K562 (cell line): ENCODE results near the gene CEP68. TPM values are rescaled to one million over a fixed set of nuclear protein-coding genes. Genes with fewer than 3 reads are reported as not detected.

Experiments used
- ATAC-seq: fragments of 200-7000 bp; cut with Tn5 transposase; 3 replicates; pipeline ENCODE4 v1.9.1; 2020; ENCODE audit warnings: moderate library complexity
- BruUV-seq: library from RNA; stranded (reverse); fragments of 400-500 nt; replicated peaks from 2 replicates; lab custom pipeline; 2021; lab: Mats Ljungman, UMichigan
- CTCF ChIA-PET: fragments of 300-600 bp; formaldehyde crosslinking; extraction: SDS; loops from one replicate; lab custom pipeline; 2021; ENCODE audit warnings: low intra/inter-chr PET ratio; lab: Yijun Ruan, JAX
- POLR2A ChIA-PET: fragments of 300-600, 350-650 bp; sonication (Branson Sonifier 250); formaldehyde crosslinking; extraction: SDS; loops from one replicate; lab custom pipeline; 2021; ENCODE audit warnings: antibody characterized with exemption, inconsistent platforms; lab: Yijun Ruan, JAX
- DNase-seq, 4 experiments: peaks; one replicate each; pipeline versions ENCODE4 v3.0.0 to v3.0.0-alpha.2; 2011 to 2018; ENCODE audit warnings: low spot score in 3 of 4, mixed read lengths in 3 of 4; ENCODE audit errors: extremely low read depth in 1 of 4
- FAIRE-seq: peaks from 2 replicates; lab custom pipeline; 2011; peaks lifted over from hg19 to GRCh38; lab: Jason Lieb, UNC
- H2AFZ ChIP-seq: 2 replicates; pipeline ENCODE4 v1.6.0; 2011; ENCODE audit warnings: low read depth, low read length, control low read depth, inconsistent platforms
- H3K27ac ChIP-seq: fragments of 200-600 bp; 3 replicates; pipeline ENCODE4 v1.8.0; 2011; ENCODE audit warnings: low read depth, mild to moderate bottlenecking, control low read depth, inconsistent platforms, low read length, moderate library complexity, mixed read lengths; ENCODE audit errors: extremely low read depth
- H3K27me3 ChIP-seq, 2 experiments: fragments of 300-600 bp in 1 of 2; 2 replicates in 1 of 2; 3 replicates in 1 of 2; pipeline versions ENCODE4 v1.6.0 to v1.8.0; 2011; ENCODE audit warnings: inconsistent platforms in 2 of 2, low read length in 2 of 2, mild to moderate bottlenecking in 1 of 2, mixed read lengths in 1 of 2, moderate library complexity in 1 of 2; ENCODE audit not compliant: control insufficient read depth in 2 of 2, insufficient read depth in 2 of 2
- H3K36me3 ChIP-seq: fragments of 300-600 bp; 3 replicates; pipeline ENCODE4 v1.8.0; 2011; ENCODE audit warnings: mild to moderate bottlenecking, low read length, inconsistent platforms; ENCODE audit not compliant: control insufficient read depth, insufficient read depth
- H3K4me1 ChIP-seq, 2 experiments: fragments of 200-600 bp in 1 of 2; replicated peaks in 1 of 2; 2 replicates in 1 of 2; 3 replicates in 1 of 2; pipeline versions ENCODE4 v1.5.1 to v1.8.0; 2011; ENCODE audit warnings: inconsistent platforms in 2 of 2, low read length in 2 of 2, mild to moderate bottlenecking in 1 of 2, mixed read lengths in 1 of 2, moderate library complexity in 1 of 2; ENCODE audit not compliant: control insufficient read depth in 2 of 2, insufficient read depth in 2 of 2
- H3K4me2 ChIP-seq: 2 replicates; pipeline ENCODE4 v1.6.1; 2011; ENCODE audit warnings: low read length, control low read depth, inconsistent platforms, mixed read lengths; ENCODE audit not compliant: insufficient read depth
- H3K4me3 ChIP-seq: fragments of 200-600 bp; sonication (generic), shearing (Covaris generic); 2 replicates; pipeline ENCODE4 v1.5.1; 2016; ENCODE audit warnings: control low read depth, inconsistent platforms
- H3K79me2 ChIP-seq: fragments of 200-600 bp; 3 replicates; pipeline ENCODE4 v1.8.0; 2011; ENCODE audit warnings: low read length, inconsistent platforms; ENCODE audit not compliant: control insufficient read depth, insufficient read depth
- H3K9ac ChIP-seq, 2 experiments: 2 replicates each; pipeline versions ENCODE4 v1.6.0 to v1.6.1; 2011; ENCODE audit warnings: low read depth in 2 of 2, low read length in 2 of 2, control low read depth in 1 of 2, inconsistent platforms in 1 of 2, mild to moderate bottlenecking in 1 of 2, mixed read lengths in 1 of 2; ENCODE audit not compliant: insufficient read depth in 1 of 2
- H3K9me1 ChIP-seq: one replicate; pipeline ENCODE4 v1.6.0; 2011; ENCODE audit warnings: inconsistent platforms, mild to moderate bottlenecking, low read length, moderate library complexity; ENCODE audit not compliant: control insufficient read depth, insufficient read depth
- H3K9me3 ChIP-seq: replicated peaks from 2 replicates; pipeline ENCODE4 v1.5.1; 2011; ENCODE audit warnings: low read depth, low read length, inconsistent platforms; ENCODE audit not compliant: control insufficient read depth, insufficient read depth
- H4K20me1 ChIP-seq: replicated peaks from 2 replicates; pipeline ENCODE4 v1.6.1; 2011; ENCODE audit warnings: low read length, inconsistent platforms, mixed read lengths; ENCODE audit not compliant: control insufficient read depth, insufficient read depth
- ARID1B ChIP-seq: fragments of 450-650 bp; IDR thresholded peaks from 2 replicates; pipeline ENCODE4 v1.6.1; 2016; ENCODE audit warnings: antibody characterized with exemption, mild to moderate bottlenecking, inconsistent platforms
- C11orf30 ChIP-seq: fragments of 450-650 bp; IDR thresholded peaks from 2 replicates; pipeline ENCODE4 v1.6.1; 2016; ENCODE audit warnings: low read depth, mild to moderate bottlenecking
- E2F5 ChIP-seq: sonication (generic); formaldehyde crosslinking; IDR thresholded peaks from 2 replicates; pipeline ENCODE4 v1.8.0; 2022; ENCODE audit warnings: mild to moderate bottlenecking, missing genetic modification reagents
- ETS1 ChIP-seq: conservative IDR thresholded peaks from 2 replicates; pipeline ENCODE4 v1.6.1; 2011; ENCODE audit warnings: low read depth, mild to moderate bottlenecking, low read length; ENCODE audit not compliant: control insufficient read depth
- ETV5 ChIP-seq: sonication (generic); formaldehyde crosslinking; IDR thresholded peaks from 2 replicates; pipeline ENCODE4 v1.4.0; 2020; ENCODE audit warnings: low read depth, mild to moderate bottlenecking, missing genetic modification reagents
- FOXK2 ChIP-seq, 2 experiments: fragments of 450-650 bp; IDR thresholded peaks in 1 of 2; conservative IDR thresholded peaks in 1 of 2; 2 replicates each; pipeline ENCODE4 v1.6.1; 2016; ENCODE audit warnings: low read depth in 2 of 2, mild to moderate bottlenecking in 1 of 2
- GATA2 ChIP-seq: sonication (generic); formaldehyde crosslinking; IDR thresholded peaks from 2 replicates; pipeline ENCODE4 v1.4.0; 2020; ENCODE audit warnings: mild to moderate bottlenecking, missing genetic modification reagents
- HDAC2 ChIP-seq: fragments of 450-650 bp; IDR thresholded peaks from 2 replicates; pipeline ENCODE4 v1.6.1; 2016; ENCODE audit warnings: mild to moderate bottlenecking
- KHSRP ChIP-seq: fragments of 450-650 bp; IDR thresholded peaks from 2 replicates; pipeline ENCODE4 v1.6.1; 2017
- LARP7 ChIP-seq: fragments of 450-650 bp; IDR thresholded peaks from 2 replicates; pipeline ENCODE4 v1.6.1; 2016
- MEF2D ChIP-seq: conservative IDR thresholded peaks from 2 replicates; pipeline ENCODE4 v1.6.1; 2016; ENCODE audit warnings: low read depth, missing genetic modification characterization, missing compliant biosample characterization
- MNT ChIP-seq, 2 experiments: fragments of 450-650 bp; conservative IDR thresholded peaks; 2 replicates each; pipeline ENCODE4 v1.6.1; 2017; ENCODE audit warnings: mild to moderate bottlenecking in 2 of 2, moderate library complexity in 2 of 2
- NCOA2 ChIP-seq, 2 experiments: fragments of 450-650 bp; IDR thresholded peaks; 2 replicates each; pipeline ENCODE4 v1.6.1; 2018; ENCODE audit warnings: mild to moderate bottlenecking in 2 of 2, moderate library complexity in 1 of 2; ENCODE audit not compliant: partially characterized antibody in 2 of 2
- POLR2AphosphoS5 ChIP-seq: IDR thresholded peaks from 2 replicates; pipeline ENCODE4 v1.6.1; 2011; ENCODE audit warnings: mild to moderate bottlenecking, low read depth, low read length, moderate library complexity; ENCODE audit not compliant: control insufficient read depth, insufficient read depth
- SETDB1 ChIP-seq: IDR thresholded peaks from one replicate; pipeline ENCODE4 v1.6.1; 2012; ENCODE audit warnings: low read length, control low read depth, inconsistent platforms
- SIN3A ChIP-seq, 2 experiments: fragments of 150-350 bp in 1 of 2; IDR thresholded peaks; 2 replicates each; pipeline ENCODE4 v1.6.1; 2011 to 2016; ENCODE audit warnings: borderline replicate concordance in 2 of 2, low read depth in 2 of 2, low read length in 2 of 2, mild to moderate bottlenecking in 2 of 2, moderate library complexity in 2 of 2; ENCODE audit not compliant: control insufficient read depth in 1 of 2
- SMARCE1 ChIP-seq: fragments of 450-650 bp; IDR thresholded peaks from 2 replicates; pipeline ENCODE4 v1.7.1; 2016; ENCODE audit warnings: mild to moderate bottlenecking
- TCF3 ChIP-seq: sonication (generic); formaldehyde crosslinking; IDR thresholded peaks from 2 replicates; pipeline ENCODE4 v1.4.0; 2020; ENCODE audit warnings: mild to moderate bottlenecking, missing genetic modification reagents
- XRCC3 ChIP-seq: fragments of 450-650 bp; IDR thresholded peaks from 2 replicates; pipeline ENCODE4 v1.6.1; 2017; ENCODE audit warnings: mild to moderate bottlenecking, moderate library complexity
- ZNF436 ChIP-seq: fragments of 250-450, 450-650 bp; sonication (Bioruptor Pico); formaldehyde crosslinking; IDR thresholded peaks from 2 replicates; pipeline ENCODE4 v1.7.0; 2020; ENCODE audit warnings: mild to moderate bottlenecking
- WGBS: fragments of 100-300 bp; shearing (Covaris generic); methylation state at CpG from one replicate; pipeline ENCODE4 v1.1.6; 2016; ENCODE audit warnings: low coverage, mixed read lengths; ENCODE audit not compliant: insufficient coverage; ENCODE audit errors: missing lambda C conversion rate; 5-methylcytosine and 5-hydroxymethylcytosine counted together
- in situ Hi-C: fragments of 300-500 bp; cut with MboI; formaldehyde crosslinking; loops from 4 replicates; pipeline ENCODE4 v1.15.0; 2018; ENCODE audit warnings: inconsistent platforms, mixed read lengths
- intact Hi-C: fragments of 100-400 bp; cut with micrococcal nuclease; formaldehyde crosslinking; loops from 2 replicates; pipeline ENCODE4 v1.14.2; 2022
- polyA plus RNA-seq, 8 experiments: library from polyadenylated mRNA; depleted of rRNA in 4 of 8; stranded (reverse) in 5 of 8; unstranded in 3 of 8; fragments of >200 nt; fragmentation: Nextera tagmentation in 2 of 8; fragmentation: Illumina TruSeq in 1 of 8; extraction: Ambion mirVana in 2 of 8; extraction: Trizol in 1 of 8; gene quantifications; 2 replicates each; pipeline versions ENCODE4 v1.2.1 to v1.2.3, GENCODE V29; 2011 to 2014; ENCODE audit warnings: inconsistent platforms in 1 of 8, missing spikeins in 1 of 8
- total RNA-seq, 7 experiments: library from RNA; depleted of rRNA in 6 of 7; stranded (reverse); fragments of >200 nt in 6 of 7; fragmentation: Illumina TruSeq in 2 of 7; extraction: Trizol in 2 of 7; gene quantifications; 2 replicates each; pipeline versions ENCODE4 v1.2.1 to v1.2.3, GENCODE V29; 2011 to 2021; ENCODE audit warnings: low replicate concordance in 1 of 7

The CEP68 gene
- total and polyA plus RNA-seq, 9 of the 15 experiments (the other 6 are each of a cell fraction or from before 2014, with no cell fraction given) = 1.4 to 8.5 (median 5.2) TPM

- intact Hi-C loops (no loop called here), in situ Hi-C loops (no loop called here)
- Histone ChIP-seq H3K4me3 (no peak overlapping the region), H3K9ac (no peak overlapping the region), H3K36me3 (peaks cover 72% of the 10 kb centered on the region), H3K27ac (peak overlapping the region; percentile 39; the same call in 2 of the 3 replicates), H3K4me1 (peaks cover 1 to 11% of the 10 kb centered on the region in 2 experiments; a peak in 4 of 5 replicates), H4K20me1 (peaks cover 5% of the 10 kb centered on the region; the same call in 1 of the 2 replicates), H3K27me3 (no peaks in the 10 kb centered on the region), H3K79me2 (no peaks in the 10 kb centered on the region), H3K9me1 (peaks cover under 1% of the 10 kb centered on the region), H2AFZ (no peak overlapping the region), H3K4me2 (no peak overlapping the region), H3K9me3 (no peaks in the 10 kb centered on the region)
- WGBS = 46% methylated on average over 4 of the region's 4 CpGs
- ChIA-PET CTCF (no interaction called here), POLR2A (interaction anchor here (0.9 to 3.4 kb wide), 4 partner anchors 8 to 82 kb away, joined by 3 to 17 read pairs (median 5); partner anchors contain the start of gene RAB1A)
- peak; percentile 90 for FAIRE-seq
- no TSS peak for BruUV-seq
- ATAC-seq = peak; percentile 90
- peak in 2 of 4 experiments; percentile 64 to 70 for DNase-seq
- TF ChIP-seq TCF3 (CRISPR knock-in tag) = peak; percentile 88
- TF ChIP-seq MNT (conservative IDR thresholded peaks at IDR 0.05) = peak; percentile 35 to 45; a peak in 1 of 4 replicates
- TF ChIP-seq NCOA2 (IDR thresholded peaks at IDR 0.05; ENCODE audit: partially characterized antibody in 2 of 2) = no peak
- no peak for TF ChIP-seq E2F5
- TF ChIP-seq ZNF436 = no peak
- TF ChIP-seq MEF2D (tag) = no peak
- peak in 1 of 2 experiments; percentile 52; a peak in 1 of 4 replicates for TF ChIP-seq SIN3A (IDR thresholded peaks at IDR 0.05; ENCODE audit: borderline replicate concordance in 2 of 2, control insufficient read depth in 1 of 2, low read depth in 2 of 2, low read length in 2 of 2)
- TF ChIP-seq ETV5 (CRISPR knock-in tag) = peak; percentile 66; the same call in 1 of the 2 replicates
- no peak for TF ChIP-seq XRCC3
- peak; percentile 86 for TF ChIP-seq ARID1B
- no peak for TF ChIP-seq SETDB1
- no peak for TF ChIP-seq LARP7
- no peak for TF ChIP-seq ETS1
- peak; percentile 29; the same call in 1 of the 2 replicates for TF ChIP-seq C11orf30
- TF ChIP-seq FOXK2 (conservative IDR thresholded peaks at IDR 0.05 in 1 of 2, IDR thresholded peaks at IDR 0.05 in 1 of 2; ENCODE audit: low read depth in 2 of 2) = peak; percentile 52 to 66; a peak in 2 of 4 replicates
- peak; percentile 85 for TF ChIP-seq GATA2 (CRISPR knock-in tag)
- peak; percentile 74; the same call in 1 of the 2 replicates for TF ChIP-seq SMARCE1
- TF ChIP-seq KHSRP = no peak
- no peak for TF ChIP-seq HDAC2
- peak; percentile 77 for TF ChIP-seq POLR2AphosphoS5
Observed at GRCh38 chr2:65081232-65081685, 25.0 kb downstream of the CEP68 start.
